Measurements from ENCODE around the gene TENM3.
"Not testable (repeated sequence)": the region's sequence is repeated elsewhere in the genome, so short reads cannot be mapped to it uniquely, and the experiment has no call there.

Gene TENM3

DNA sequence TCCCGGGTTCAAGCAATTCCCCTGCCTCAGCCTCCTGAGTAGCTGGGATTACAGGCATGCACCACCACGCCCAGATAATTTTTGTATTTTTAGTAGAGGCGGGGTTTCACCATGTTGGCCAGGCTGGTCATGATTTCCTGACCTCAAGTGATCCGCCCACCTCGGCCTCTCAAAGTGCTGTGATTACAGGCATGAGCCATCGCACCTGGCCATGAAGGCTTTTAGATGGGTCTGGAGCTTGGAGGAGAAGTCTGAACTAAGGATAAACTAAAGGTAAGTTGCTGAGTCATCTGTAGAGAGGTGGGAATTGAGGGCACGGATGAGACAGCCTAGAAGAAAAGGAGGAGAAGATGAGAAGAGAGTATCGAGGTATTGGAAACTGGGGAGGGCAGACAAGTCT, at the start of gene TENM3:
Gene TENM3 (plus strand): TSS at position 199 of the 400 bp plus-strand sequence. CDS start 80,619 bp downstream, outside the sequence.
- not testable (repeated sequence) for DNase-seq (ENCODE audit: extremely low read depth in 1 of 2, low read depth in 1 of 2)

DNA sequence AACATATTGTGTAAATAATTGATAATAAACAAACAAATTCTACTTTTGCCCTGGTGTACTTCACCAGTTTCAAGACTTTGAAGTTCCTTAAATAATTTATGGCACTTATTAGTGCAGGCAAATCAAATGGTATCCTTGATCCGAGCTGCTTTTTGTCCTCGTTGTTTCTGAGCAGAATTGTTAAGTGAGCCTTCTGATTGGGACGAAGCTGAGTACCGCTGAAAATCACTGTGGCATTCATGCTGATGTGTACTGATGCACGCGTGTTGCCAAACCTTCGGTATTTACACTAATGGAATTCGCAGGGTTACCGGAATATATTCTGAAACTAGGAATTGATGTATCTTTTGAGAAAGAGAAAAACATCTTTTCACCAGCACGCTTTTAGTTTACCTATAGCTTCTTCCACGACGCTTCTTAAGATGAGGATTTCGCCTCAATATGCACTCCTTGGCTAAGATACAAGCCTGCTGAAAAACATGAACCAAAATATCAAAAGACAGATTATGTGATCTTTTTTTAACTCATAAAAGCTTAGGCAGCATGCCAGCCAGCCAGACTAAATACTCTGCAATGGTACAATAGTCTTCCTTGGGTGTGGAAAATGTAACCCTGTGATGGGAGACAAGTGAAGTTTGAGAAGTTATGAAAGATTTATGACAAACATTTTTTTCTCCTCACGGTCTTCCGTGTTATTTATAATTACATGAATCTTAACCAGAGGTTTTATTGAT, 48.9 kb upstream of the TENM3 start:
- no peak for DNase-seq (ENCODE audit: extremely low read depth in 1 of 2, low read depth in 1 of 2)

DNA sequence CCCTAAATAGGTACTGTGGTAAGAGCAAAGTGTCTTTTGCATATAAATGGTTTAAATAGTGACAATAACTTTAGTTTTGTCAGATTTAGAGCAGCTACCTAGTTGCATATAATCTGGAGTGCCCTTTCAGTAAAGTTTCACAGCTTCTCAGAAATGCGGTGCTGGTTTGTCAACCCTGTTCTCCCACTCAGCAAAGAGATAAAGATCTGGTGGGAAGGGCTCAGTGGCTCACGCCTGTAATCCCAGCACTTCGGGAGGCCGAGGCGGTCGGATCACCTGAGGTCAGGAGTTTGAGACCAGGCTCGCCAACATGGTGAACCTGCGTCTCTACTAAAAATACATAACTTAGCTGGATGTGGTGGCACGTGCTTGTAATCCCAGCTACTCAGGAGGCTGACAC, 45.6 kb upstream of the TENM3 start:
- DNase-seq (ENCODE audit: extremely low read depth in 1 of 2, low read depth in 1 of 2), result no peak

DNA sequence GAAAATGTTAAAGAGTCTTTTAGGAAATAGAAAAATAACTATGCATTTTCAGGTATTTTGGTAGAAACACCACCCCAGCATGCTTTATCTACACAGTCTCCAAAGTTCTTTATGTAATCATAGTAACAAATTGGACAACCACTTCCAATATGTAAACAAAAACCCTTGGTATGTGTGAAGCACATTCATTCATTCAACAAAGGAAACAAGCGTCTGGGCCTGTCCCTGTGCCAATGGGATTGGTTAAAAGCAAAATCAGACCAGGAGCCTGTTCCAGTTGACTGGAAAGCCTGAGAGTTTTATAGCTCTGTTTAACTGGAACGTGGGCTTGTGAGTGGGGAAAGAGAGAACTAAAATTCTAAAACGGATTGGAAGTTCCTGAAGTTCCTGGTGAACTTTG, 41.3 kb upstream of the TENM3 start:
- no peak for DNase-seq (ENCODE audit: extremely low read depth in 1 of 2, low read depth in 1 of 2)

DNA sequence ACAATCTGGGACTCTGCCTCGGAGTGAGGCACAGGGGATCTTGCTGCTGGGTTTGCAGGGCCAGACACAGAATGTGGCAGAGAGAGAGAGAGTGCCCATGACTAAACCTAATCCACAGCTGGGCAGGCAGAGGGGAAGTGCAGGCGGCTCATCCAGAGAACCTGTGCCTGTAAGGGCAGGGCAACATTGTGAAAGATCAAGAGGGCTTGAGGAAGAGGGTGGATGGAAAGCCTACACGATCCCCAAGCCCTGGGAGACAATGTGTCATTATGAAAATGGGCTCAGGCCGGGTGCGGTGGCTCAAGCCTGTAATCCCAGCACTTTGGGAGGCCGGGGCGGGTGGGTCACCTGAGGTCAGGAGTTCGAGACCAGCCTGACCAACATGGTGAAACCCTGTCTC, 40.6 kb upstream of the TENM3 start:
- DNase-seq (ENCODE audit: extremely low read depth in 1 of 2, low read depth in 1 of 2), result no peak

DNA sequence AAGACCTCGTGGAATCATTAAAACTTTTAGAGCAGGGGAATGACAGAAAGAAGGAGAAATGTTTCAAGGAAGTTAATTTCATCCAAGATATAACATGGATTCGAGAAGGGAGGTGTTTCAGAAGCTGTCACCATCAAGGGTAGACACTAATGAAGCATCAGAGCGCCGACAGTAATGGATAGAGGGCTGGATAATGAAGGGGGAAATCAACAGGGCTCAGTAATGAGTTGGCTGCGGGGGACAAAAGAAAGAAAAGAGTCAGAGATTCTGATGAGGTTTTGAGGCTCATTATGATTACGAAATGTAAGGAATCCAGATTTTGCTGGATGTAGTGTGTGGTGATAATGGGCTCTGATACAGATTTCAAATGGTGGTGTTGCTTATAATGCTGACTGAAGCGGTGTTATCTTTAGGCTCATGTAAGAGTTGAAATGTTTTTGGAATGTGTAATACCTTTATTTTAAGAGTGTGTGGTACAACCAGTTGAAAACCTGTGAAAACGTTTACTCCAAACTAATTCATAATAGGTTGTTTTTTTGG, 39.3 kb upstream of the TENM3 start:
- DNase-seq (ENCODE audit: extremely low read depth in 1 of 2, low read depth in 1 of 2), result no peak

DNA sequence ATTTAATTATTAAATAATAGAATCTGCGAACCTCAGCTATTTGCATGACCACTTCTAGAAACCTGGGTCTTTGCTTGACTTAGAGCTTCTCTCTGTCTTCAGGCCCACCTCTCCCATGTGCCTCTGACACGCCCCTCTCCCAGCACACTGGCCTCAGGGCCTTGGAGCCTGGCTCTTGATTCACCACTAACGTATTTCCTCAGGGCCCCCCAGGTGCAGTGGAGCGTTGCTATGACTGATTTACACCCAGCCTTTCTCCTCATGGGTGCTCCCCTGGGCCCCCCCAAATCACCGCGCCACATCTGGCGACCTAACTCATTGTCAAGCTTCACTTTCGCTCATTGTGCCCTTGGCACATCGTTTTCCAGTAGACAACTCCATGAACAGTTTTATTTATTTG, 37.9 kb upstream of the TENM3 start:
- no peak for DNase-seq (ENCODE audit: extremely low read depth in 1 of 2, low read depth in 1 of 2)

DNA sequence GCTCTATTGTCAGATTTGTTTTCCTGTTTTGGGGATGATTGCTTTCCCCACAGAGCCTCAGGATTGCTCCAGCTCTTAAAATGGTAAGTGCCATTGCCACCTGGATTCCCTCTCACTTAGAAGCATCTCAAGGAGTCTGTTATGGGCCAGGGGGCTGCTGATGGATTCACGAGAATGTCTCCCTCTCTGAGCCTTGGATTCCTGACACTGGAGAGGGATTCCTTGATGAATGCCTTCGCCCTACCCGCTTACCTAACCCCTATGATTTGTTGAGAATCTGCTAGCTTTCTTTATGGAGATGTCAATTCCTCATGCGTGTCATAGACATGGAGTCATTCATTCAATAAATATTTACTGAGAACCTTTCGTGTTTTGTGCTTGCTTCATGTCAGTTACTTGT, 36.9 kb upstream of the TENM3 start:
- no peak for DNase-seq (ENCODE audit: extremely low read depth in 1 of 2, low read depth in 1 of 2)

DNA sequence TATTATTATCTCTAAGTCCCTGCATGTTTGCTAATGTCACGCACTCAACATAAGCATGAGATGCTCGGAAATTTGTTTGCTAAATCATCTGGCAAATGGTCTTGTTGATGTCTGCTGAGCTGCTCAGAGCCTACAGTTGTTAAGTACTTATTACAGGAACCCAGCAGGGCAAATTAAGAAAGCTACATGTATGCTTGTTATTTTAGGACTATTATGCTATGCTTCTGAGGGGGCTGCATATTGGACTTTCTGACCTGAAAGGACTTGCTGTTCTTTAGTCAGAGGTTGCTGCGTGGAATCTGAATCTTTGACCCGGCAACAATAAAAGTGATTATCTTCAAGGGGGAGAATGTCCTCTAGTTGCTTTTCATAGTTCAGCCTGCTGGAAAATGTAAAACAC, 36.3 kb upstream of the TENM3 start:
- no peak for DNase-seq (ENCODE audit: extremely low read depth in 1 of 2, low read depth in 1 of 2)

DNA sequence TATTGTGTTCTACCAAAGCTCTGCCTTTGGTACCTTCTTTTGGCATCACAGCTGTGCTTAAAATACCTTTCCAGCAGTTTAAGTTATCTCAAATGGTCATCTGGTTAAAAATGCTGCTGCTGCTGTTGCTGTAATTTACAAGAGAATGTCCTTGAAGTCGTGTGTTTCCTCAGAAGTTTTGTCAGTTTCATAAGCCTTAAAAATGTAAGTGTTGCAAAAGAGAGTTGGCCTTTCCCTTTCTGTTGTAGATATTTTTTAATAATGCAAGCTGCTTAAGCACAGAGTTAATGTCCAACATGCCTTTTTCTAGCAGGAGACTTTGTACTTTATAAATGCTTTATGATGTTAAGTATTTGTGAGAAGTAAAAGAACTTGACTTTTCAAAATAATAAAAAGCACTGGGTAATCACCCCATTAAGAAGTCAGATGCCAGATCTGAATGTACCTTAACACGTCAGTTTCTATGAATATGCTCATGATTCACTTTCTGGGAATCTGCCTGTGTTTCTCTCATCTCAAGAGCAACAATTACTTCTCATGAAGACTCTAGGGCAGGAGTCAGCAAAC, 35.3 kb upstream of the TENM3 start:
- DNase-seq (ENCODE audit: extremely low read depth in 1 of 2, low read depth in 1 of 2), result no peak

DNA sequence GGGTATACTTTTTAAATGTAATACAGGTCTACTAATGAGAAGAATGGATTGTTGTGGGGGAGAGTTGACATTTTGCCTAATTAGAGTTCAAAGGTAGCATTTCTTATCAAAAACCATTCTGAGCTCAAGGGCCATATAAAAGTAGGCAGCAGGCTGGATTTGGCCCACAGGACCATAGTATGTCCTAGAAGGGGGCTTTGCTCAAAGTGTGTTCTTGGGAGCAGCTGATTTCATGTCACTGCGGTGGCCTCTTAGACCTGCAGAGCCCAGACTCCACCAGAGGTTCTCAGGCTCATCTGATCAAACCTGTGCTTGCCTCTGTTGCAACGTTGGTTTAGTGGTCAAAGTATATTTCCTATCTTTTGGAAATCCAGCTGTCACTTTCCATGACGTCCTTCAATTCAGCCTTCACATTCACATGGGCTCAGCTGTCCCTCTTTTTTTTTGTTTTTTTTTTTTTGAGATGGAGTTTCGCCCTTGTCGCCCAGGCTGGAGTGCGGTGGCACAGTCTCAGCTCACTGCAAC, 34.6 kb upstream of the TENM3 start:
- no peak for DNase-seq (ENCODE audit: extremely low read depth in 1 of 2, low read depth in 1 of 2)

DNA sequence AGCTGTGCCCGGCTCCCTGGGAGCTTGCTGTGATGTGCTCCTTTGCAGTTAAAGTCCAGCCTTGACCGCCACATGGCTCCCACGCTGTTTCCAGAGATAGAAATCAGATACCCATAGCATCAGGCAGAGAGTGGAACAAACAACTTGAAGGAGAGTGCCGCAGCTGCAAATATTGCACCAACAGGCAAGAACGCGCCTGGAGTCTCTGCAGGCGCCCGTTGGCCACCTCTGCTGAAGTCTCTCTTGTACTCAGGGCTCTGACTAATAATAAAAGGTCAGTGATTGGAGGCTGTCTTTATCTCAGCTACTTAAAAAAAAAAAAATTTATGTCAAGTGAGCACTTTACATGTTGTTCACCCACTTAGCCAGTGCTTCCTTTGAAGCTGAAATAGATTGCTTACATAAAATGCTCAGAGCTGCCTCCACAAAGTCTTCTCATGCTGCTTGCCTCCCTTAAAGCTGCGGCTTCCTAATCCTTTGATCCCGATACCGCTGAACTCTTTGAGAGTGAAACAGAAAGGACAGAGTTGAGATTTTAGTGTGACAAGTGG, 30.9 kb upstream of the TENM3 start:
- no peak for DNase-seq (ENCODE audit: extremely low read depth in 1 of 2, low read depth in 1 of 2)

DNA sequence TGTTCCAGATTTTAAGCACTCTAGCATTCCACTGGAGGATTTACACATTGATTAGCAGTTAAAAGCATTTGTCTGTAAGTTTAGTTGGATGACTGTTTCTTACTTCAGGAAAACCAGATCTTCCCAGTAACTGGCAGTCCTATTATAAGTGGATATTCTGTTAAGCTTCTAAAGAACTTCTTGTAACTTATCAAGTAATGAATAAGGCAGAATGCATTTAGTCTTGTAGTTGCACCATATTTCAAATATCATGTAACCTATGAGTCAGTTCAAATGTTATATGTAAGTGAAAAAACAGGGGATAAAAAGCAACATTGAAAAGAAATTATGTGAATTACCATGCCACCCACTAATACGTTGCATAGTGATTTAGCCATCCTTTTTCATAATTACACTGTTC, 30.2 kb upstream of the TENM3 start:
- DNase-seq (ENCODE audit: extremely low read depth in 1 of 2, low read depth in 1 of 2), result no peak

DNA sequence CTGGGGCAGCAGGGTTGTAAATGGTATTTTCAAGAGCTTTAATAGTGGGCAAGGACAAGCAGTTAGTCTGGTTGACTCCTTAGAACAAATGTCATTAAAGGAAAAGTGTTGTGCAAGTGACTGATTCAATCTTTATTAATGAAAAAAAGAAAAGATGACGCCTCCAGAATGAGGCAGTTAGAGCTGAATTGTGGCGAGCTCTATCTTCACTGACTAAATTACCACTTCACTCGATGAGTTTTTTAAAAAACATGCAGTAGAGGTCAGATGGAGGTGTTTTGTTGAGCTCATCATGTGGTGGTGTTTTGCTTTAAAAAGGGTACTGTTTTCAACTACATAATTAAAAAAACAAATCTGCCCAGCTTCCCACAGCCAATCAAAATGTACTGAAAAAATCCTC, 28.1 kb upstream of the TENM3 start:
- no peak for DNase-seq (ENCODE audit: extremely low read depth in 1 of 2, low read depth in 1 of 2)

DNA sequence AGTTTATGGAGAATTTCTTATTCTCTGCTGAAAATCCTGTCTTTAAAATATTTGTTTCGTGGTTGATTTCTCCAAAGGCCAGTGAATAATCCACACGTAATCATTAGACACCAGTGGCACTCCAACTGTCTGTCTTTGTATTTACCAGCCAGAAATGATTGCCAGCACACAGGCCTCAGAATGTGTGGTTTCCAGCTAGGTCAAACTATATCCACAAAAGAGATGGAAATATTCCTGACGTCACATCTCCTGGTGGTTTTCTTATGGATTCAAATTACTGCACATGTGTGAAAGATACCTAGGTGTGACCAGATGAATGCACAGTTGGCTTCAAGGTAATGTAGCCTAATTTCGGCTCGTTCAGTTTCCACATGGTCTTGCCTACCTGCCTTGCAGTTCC, 27.2 kb upstream of the TENM3 start:
- no peak for DNase-seq (ENCODE audit: extremely low read depth in 1 of 2, low read depth in 1 of 2)

DNA sequence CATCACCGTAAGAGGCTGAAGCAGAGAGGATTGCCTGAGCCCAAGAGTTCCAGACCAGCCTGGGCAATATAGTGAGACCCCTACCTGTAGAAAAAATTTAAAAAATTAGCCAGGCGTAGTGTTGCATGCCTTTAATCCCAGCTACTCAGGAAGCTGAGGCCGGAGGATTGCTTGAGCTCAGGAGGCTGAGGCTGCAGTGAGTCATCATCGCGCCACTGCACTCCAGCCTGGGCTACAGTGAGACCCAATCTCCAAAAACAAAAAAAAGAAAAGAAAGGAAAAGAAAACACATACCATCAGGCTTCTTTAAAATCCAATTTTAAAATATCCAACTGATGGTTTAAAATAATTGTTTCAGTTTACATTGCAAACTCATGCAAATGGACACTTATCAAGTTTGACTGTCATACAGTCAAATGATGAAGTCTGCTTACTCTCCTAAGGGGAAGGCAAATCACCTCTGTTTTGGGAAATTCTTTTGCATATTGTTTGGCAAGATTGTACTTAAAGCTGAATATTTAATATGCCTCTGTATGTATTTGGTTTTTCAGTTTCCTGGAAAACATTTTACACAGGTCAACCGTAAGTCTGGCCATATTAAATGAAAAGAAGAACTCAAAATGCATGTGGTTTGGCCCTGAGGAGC, 23.7 kb upstream of the TENM3 start:
- no peak for DNase-seq (ENCODE audit: extremely low read depth in 1 of 2, low read depth in 1 of 2)

DNA sequence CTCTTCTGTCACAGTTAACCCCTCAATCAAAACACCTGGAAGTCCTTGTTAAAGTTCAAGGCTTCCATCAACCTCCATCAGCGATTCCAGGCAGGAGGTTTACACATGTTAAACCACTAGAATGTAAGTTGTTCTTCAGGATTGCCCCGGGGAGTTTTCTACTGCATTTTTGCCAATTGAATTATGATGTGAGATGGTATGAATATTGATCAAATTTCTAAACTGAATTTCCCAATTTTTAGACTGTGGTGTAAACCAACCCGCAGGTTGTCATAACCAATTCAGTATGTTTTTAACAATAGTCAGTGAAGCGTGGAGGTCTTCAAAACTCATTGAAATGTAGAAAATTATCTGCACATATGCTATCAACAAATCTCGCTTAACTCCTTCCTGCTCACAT, 21.2 kb upstream of the TENM3 start:
- no peak for DNase-seq (ENCODE audit: extremely low read depth in 1 of 2, low read depth in 1 of 2)

DNA sequence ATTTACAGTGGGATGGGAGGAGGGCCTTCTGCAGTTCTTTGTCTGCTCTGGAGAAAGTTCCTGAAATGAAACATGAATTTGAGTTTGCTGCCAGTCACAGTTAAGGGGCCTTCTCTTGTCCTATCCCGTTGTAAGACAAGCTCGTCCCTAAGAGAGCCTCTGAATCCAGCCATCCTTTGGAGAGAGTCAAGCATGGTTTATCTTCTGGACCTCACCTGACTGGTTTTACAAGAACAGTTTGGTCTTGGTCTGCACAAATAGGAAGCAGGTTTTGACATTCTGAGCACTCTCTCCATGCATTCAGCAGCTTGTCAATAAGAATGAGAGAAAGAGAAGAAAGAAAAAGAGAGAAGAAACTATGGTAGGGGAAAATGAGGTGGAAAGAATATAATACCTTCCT, 20.4 kb upstream of the TENM3 start:
- DNase-seq (ENCODE audit: extremely low read depth in 1 of 2, low read depth in 1 of 2), result no peak

DNA sequence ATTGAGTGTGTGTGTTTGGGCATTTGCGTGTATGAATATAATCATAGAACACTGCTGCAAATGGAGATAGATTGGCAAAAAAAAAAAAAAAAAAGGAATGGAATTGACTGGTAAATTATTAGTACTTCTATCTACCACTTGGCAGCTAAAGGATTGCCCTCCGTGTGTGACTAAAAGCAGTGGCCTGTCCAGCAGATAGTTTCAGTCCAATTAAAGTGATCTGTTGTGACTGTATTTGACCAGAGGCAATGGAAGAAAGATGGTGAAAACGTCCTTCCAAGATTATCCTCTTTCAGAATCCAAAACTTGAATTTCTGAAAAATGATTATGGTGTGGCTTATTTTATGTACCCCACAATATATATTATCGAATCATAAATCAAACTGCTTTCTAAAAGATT, 19.5 kb upstream of the TENM3 start:
- no peak for DNase-seq (ENCODE audit: extremely low read depth in 1 of 2, low read depth in 1 of 2)

DNA sequence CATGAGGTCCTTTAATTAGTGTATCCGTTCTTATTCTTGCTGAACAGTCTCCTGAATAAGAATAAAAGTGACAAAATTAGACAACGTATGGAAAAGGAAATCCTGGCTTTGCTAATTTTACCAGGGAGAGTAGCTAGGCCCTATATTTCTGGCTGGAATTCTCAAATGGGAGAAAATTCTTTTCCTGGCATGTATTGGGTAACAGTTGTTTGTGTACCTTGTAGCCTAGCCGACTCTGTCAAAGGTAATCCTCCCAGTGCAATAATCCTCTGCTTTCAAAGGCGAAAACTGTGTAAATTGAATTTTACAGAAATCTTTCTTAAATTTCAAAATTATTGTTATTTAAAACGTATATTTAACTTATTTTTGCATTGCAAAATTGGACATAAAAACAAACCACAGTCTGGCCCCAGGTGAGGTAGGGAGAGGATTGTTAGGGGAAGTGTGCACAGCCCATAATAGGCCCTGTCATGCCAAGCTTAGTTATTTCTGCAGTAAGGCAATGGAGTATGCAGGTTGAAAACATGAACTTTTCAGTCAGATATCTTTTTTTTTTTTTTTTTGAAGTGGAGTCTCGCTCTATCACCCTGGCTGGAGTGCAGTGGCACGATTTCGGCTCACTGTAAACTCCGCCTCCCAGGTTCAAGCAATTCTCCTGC, 18.9 kb upstream of the TENM3 start:
- no peak for DNase-seq (ENCODE audit: extremely low read depth in 1 of 2, low read depth in 1 of 2)

DNA sequence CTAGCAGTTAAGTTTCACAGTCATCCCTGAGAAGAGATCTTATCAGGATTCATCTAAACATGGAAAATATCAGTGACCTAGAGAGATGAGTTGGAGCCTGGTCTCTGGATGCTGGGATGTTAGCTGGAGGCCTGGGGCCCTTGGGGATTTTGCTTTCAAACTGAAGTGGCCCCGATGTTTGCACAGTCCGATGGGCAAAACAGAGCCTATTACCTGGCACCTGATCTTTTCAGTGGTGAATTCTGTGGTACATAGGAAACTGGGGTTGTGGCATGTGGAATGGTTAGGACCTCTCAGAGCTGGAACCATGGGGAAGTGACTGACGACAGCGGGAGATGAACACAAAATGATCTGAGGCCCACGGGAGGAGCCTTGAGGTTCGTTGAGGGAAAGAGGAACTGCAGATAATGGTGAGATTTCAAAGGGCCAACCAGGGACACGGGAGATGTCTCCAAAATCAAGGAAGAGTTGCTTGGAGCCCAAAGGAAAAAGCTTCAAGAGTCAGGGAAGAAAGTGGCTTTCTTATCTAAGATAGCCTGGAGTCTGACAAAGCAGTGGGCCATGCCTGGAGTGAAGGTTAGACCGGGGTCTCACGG, 17.8 kb upstream of the TENM3 start:
- no peak for DNase-seq (ENCODE audit: extremely low read depth in 1 of 2, low read depth in 1 of 2)

Data from activated CD8-positive, alpha-beta memory T cell treated with anti-CD3 and anti-CD28 coated beads for 1 hour (primary cell).